Activated T-cell treated with anti-CD3 and anti-CD28 coated beads, Interleukin-2, amount 50 U/mL, for 72 hours (primary cell): Measurements from ENCODE around the gene ZNF649. TPM values are rescaled to one million over a fixed set of nuclear protein-coding genes. Genes with fewer than 3 reads are reported as not detected.

Source experiments
- ATAC-seq, 2 donors: fragments of 150-1000 bp; cut with Tn5 transposase; replicated peaks in 1 of 2; 2 replicates each; pipeline ENCODE4 v1.10.0; 2021; ENCODE audit warnings: moderate library complexity in 2 of 2, mild to moderate bottlenecking in 1 of 2
- DNase-seq, 2 donors: peaks; one replicate each; pipeline ENCODE4 v3.0.0; 2021 to 2022; ENCODE audit warnings: mixed read lengths in 1 of 2
- H3K27ac Mint-ChIP-seq: one replicate; pipeline ENCODE4 v1.8.0; 2022; ENCODE audit warnings: mild to moderate bottlenecking, moderate library complexity, mixed read lengths
- H3K27me3 Mint-ChIP-seq: one replicate; pipeline ENCODE4 v1.8.0; 2022; ENCODE audit warnings: low read depth, mixed read lengths
- H3K36me3 Mint-ChIP-seq, 2 donors: one replicate each; pipeline ENCODE4 v1.8.0; 2022; ENCODE audit warnings: mixed read lengths in 2 of 2, mild to moderate bottlenecking in 1 of 2; ENCODE audit not compliant: insufficient read depth in 2 of 2
- H3K4me1 Mint-ChIP-seq: one replicate; pipeline ENCODE4 v1.8.0; 2022; ENCODE audit warnings: low read depth, mixed read lengths
- H3K4me3 Mint-ChIP-seq, 2 donors: one replicate each; pipeline ENCODE4 v1.8.0; 2022; ENCODE audit warnings: mild to moderate bottlenecking in 2 of 2, mixed read lengths in 2 of 2, moderate library complexity in 2 of 2
- H3K9me3 Mint-ChIP-seq, 2 donors: one replicate each; pipeline ENCODE4 v1.8.0; 2022; ENCODE audit warnings: mixed read lengths in 2 of 2
- total RNA-seq, 2 donors: library from RNA; stranded (reverse); gene quantifications; one replicate each; pipeline ENCODE4 v1.2.3, GENCODE V29; 2022

The ZNF649 gene
- total RNA-seq, 2 donors from 2014 or later: 11.0 to 17.8 TPM

- DNase-seq (no peak), ATAC-seq (no peak)
- no peak overlapping the region for H3K27ac Mint-ChIP-seq
- H3K36me3 Mint-ChIP-seq: peaks cover 66 to 82% of the 10 kb centered on the region in 2 donors
- H3K4me3 Mint-ChIP-seq: no peak overlapping the region
- H3K9me3 Mint-ChIP-seq: peaks cover 45 to 61% of the 10 kb centered on the region in 2 donors
- H3K4me1 Mint-ChIP-seq: no peaks in the 10 kb centered on the region
- no peaks in the 10 kb centered on the region for H3K27me3 Mint-ChIP-seq
Measured at GRCh38 chr19:51873097-51873496, 31.7 kb downstream of the ZNF649 start.

GRCh38 chr19:51861870-51862622 lies 42.8 kb downstream of the ZNF649 start:
- ATAC-seq (no peak), DNase-seq (no peak)
- Mint-ChIP-seq H3K4me1 (no peaks in the 10 kb centered on the region), H3K4me3 (no peak overlapping the region), H3K9me3 (peaks cover 28 to 38% of the 10 kb centered on the region in 2 donors), H3K27me3 (no peaks in the 10 kb centered on the region), H3K36me3 (peaks cover 31 to 60% of the 10 kb centered on the region in 2 donors), H3K27ac (no peak overlapping the region)

Other genes with a start within 250 kb of the ZNF649 start
- 1 to 10 TPM; 3.6 to 7.5 TPM for gene SPACA6, start 211.7 kb downstream of the ZNF649 start, total RNA-seq
- not detected for gene HAS1, start 181.0 kb downstream of the ZNF649 start, total RNA-seq
- gene FPR1, start 153.1 kb downstream of the ZNF649 start, total RNA-seq: not detected
- gene FPR2, start 143.8 kb downstream of the ZNF649 start, total RNA-seq: not detected
- gene FPR3, start 109.9 kb downstream of the ZNF649 start, total RNA-seq: not detected
- 10 to 100 TPM in 1 of 2 donors, 1 to 10 TPM in 1; 9.4 to 11.0 TPM for gene ZNF577, start 17.1 kb downstream of the ZNF649 start, total RNA-seq
- gene ZNF613, start 22.5 kb upstream of the ZNF649 start, total RNA-seq: 1 to 10 TPM; 4.2 to 4.3 TPM
- 10 to 100 TPM; 10.9 to 15.6 TPM for gene ZNF350, start 81.8 kb upstream of the ZNF649 start, total RNA-seq
- 10 to 100 TPM; 10.2 to 11.8 TPM for gene ZNF615, start 103.2 kb upstream of the ZNF649 start, total RNA-seq
- 10 to 100 TPM; 11.5 TPM for gene ZNF614, start 123.4 kb upstream of the ZNF649 start, total RNA-seq
- 10 to 100 TPM; 13.1 to 14.3 TPM for gene ZNF432, start 143.8 kb upstream of the ZNF649 start, total RNA-seq
- 10 to 100 TPM; 18.4 to 20.8 TPM for gene ZNF841, start 190.7 kb upstream of the ZNF649 start, total RNA-seq
- gene ZNF616, start 234.9 kb upstream of the ZNF649 start, total RNA-seq: 10 to 100 TPM; 10.4 to 12.1 TPM